Panc1 (cell line): ENCODE results near the gene RYR3.

ENCODE experiments used
- CTCF ChIP-seq: fragments of 450-650 bp; IDR thresholded peaks from 2 replicates; pipeline ENCODE4 v1.5.1; 2017; ENCODE audit warnings: mild to moderate bottlenecking
- POLR2AphosphoS5 ChIP-seq: IDR thresholded peaks from 2 replicates; pipeline ENCODE4 v1.6.1; 2012; ENCODE audit warnings: mild to moderate bottlenecking, low read depth, low read length, moderate library complexity
- REST ChIP-seq, 2 experiments: IDR thresholded peaks; 2 replicates each; pipeline ENCODE4 v1.6.1; 2011 to 2012; ENCODE audit warnings: low read depth in 2 of 2, control low read depth in 1 of 2, low read length in 1 of 2, mild to moderate bottlenecking in 1 of 2, moderate library complexity in 1 of 2; ENCODE audit not compliant: insufficient read depth in 1 of 2
- SIN3A ChIP-seq: IDR thresholded peaks from 2 replicates; pipeline ENCODE4 v1.6.1; 2012; ENCODE audit warnings: low read depth, mild to moderate bottlenecking, low read length, moderate library complexity, borderline replicate concordance; ENCODE audit not compliant: insufficient read depth
- TCF7L2 ChIP-seq: IDR thresholded peaks from 2 replicates; pipeline ENCODE4 v1.6.1; 2011; ENCODE audit warnings: mild to moderate bottlenecking, low read depth, low read length, inconsistent platforms

- TF ChIP-seq CTCF (no peak), SIN3A (no peak), POLR2AphosphoS5 (no peak), REST (IDR thresholded peaks at IDR 0.05; ENCODE audit: insufficient read depth in 1 of 2, low read depth in 2 of 2, low read length in 1 of 2) (no peak), TCF7L2 (no peak)
Measured at GRCh38 chr15:33735143-33735542, 424.4 kb downstream of the RYR3 start.
